Upper lobe of right lung (tissue), 1 donor: ENCODE data around the gene KANK2. TPM values are rescaled to one million over a fixed set of nuclear protein-coding genes. Genes with fewer than 3 reads are reported as not detected.

Source experiments
- ATAC-seq: fragments of 200-7000 bp; cut with Tn5 transposase; one replicate; pipeline ENCODE4 v1.9.1; 2020; ENCODE audit warnings: mild to moderate bottlenecking, moderate library complexity
- DNase-seq: peaks from one replicate; pipeline ENCODE4 v3.0.0-alpha.2; 2020
- H3K27ac ChIP-seq: fragments of 200-600 bp; one replicate; pipeline ENCODE4 v1.8.0; 2022
- H3K27me3 ChIP-seq: fragments of 200-600 bp; one replicate; pipeline ENCODE4 v1.8.0; 2022; ENCODE audit warnings: mild to moderate bottlenecking
- H3K36me3 ChIP-seq: fragments of 200-600 bp; one replicate; pipeline ENCODE4 v1.8.0; 2022
- H3K4me1 ChIP-seq: fragments of 200-600 bp; one replicate; pipeline ENCODE4 v1.8.0; 2022
- H3K4me3 ChIP-seq: fragments of 200-600 bp; one replicate; pipeline ENCODE4 v1.8.0; 2022; ENCODE audit warnings: mild to moderate bottlenecking
- H3K9me3 ChIP-seq: fragments of 200-600 bp; one replicate; pipeline ENCODE4 v1.8.0; 2022
- intact Hi-C: fragments of 100-400 bp; cut with DNase I; formaldehyde crosslinking; loops from one replicate; pipeline ENCODE4 v1.11.0; 2022
- total RNA-seq: library from RNA; stranded (reverse); fragmentation: NEBNext Ultra II Directional; extraction: Animal tissue kit (Norgen Biotek cat#: 25700); gene quantifications from one replicate; pipeline ENCODE4 v1.2.1, GENCODE V29; 2021
- TF ChIP-seq, protein P1 (sequence below): fragments of 200-600 bp; IDR thresholded peaks from one replicate; pipeline ENCODE4 v1.8.0; 2022; ENCODE audit warnings: antibody characterized with exemption
- donor health status: DM: no; HTN: yes; CAD: no; lungs with severe emphysema.

The KANK2 gene
- total RNA-seq, 1 donor from 2014 or later, result 268 TPM

GRCh38 chr19:11159598-11160439 lies 37.5 kb downstream of the KANK2 start:
- TF ChIP-seq, protein P1, sequence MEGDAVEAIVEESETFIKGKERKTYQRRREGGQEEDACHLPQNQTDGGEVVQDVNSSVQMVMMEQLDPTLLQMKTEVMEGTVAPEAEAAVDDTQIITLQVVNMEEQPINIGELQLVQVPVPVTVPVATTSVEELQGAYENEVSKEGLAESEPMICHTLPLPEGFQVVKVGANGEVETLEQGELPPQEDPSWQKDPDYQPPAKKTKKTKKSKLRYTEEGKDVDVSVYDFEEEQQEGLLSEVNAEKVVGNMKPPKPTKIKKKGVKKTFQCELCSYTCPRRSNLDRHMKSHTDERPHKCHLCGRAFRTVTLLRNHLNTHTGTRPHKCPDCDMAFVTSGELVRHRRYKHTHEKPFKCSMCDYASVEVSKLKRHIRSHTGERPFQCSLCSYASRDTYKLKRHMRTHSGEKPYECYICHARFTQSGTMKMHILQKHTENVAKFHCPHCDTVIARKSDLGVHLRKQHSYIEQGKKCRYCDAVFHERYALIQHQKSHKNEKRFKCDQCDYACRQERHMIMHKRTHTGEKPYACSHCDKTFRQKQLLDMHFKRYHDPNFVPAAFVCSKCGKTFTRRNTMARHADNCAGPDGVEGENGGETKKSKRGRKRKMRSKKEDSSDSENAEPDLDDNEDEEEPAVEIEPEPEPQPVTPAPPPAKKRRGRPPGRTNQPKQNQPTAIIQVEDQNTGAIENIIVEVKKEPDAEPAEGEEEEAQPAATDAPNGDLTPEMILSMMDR, result peak; percentile 4
- H3K27ac ChIP-seq, result peak overlapping the region; percentile 42
- ATAC-seq (no peak), DNase-seq (no peak)
- no peak overlapping the region for H3K4me3 ChIP-seq
- no peaks in the 10 kb centered on the region for H3K9me3 ChIP-seq
- intact Hi-C loops, result no loop called here
- no peaks in the 10 kb centered on the region for H3K36me3 ChIP-seq
- no peaks in the 10 kb centered on the region for H3K27me3 ChIP-seq
- peaks cover 53% of the 10 kb centered on the region for H3K4me1 ChIP-seq

DNA sequence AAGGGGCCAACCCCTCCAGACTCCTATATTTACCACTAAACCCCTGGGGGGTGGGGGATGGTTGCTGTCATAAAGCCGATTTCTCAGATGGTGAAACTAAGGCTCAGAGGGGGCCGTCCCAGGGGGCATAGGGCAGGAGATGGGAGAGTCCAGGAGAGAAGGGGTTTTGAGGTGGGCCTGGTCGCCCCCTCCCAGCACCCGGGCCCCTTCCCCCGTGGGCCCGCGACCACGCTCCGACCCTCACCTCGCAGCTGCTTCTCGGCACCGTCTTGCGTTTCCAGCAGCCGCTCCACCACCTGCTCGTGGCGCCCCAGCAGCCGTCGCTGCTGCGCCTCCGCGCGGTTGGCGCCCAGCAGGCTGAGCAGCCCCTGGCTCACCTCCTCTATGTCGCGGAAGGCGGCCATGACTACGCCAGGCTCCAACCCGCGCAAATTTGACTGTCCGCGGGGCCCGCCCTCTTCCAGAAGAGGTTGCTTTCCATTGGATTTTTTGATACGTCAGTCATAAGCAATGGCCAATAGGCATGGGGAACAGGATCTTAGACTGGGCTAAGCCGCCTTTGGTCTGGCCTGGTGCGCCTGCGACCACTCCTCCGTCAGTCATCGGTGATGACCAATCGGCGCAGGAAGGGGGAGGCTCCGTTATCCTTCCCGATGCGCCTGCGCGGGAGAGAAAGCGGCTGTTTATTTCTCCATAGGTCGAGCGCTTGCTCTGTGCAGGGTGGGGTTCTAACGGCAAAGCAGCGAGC lies 41.8 kb downstream of the KANK2 start, which contains the start of gene SPC24:
TSS of gene SPC24 (minus strand) at position 410 of the 748 bp plus-strand sequence. CDS start at position 404, 6 bp downstream.
- no peaks in the 10 kb centered on the region for H3K36me3 ChIP-seq
- peak within 1 kb of the TSS; percentile 60 for H3K4me3 ChIP-seq
- intact Hi-C loops, result no loop called here
- H3K27ac ChIP-seq, result peak within 1 kb of the TSS; percentile 69
- H3K4me1 ChIP-seq, result peaks cover 57% of the 10 kb centered on the region
- ATAC-seq (peak; percentile 97), DNase-seq (peak; percentile 96)
- TF ChIP-seq, protein P1, result no peak
- H3K27me3 ChIP-seq, result no peaks in the 10 kb centered on the region
- H3K9me3 ChIP-seq, result no peaks in the 10 kb centered on the region

GRCh38 chr19:11154683-11155047 lies 42.7 kb downstream of the KANK2 start:
- no peak for ATAC-seq
- H3K4me1 ChIP-seq, result peaks cover 48% of the 10 kb centered on the region

GRCh38 chr19:11152318-11153062 lies 44.9 kb downstream of the KANK2 start:
- TF ChIP-seq, protein P1, result no peak
- Histone ChIP-seq H3K4me3 (no peak overlapping the region), H3K4me1 (peaks cover 27% of the 10 kb centered on the region), H3K27me3 (no peaks in the 10 kb centered on the region), H3K27ac (peak overlapping the region; percentile 43), H3K9me3 (no peaks in the 10 kb centered on the region), H3K36me3 (no peaks in the 10 kb centered on the region)
- ATAC-seq (peak; percentile 39), DNase-seq (no peak)
- intact Hi-C loops, result no loop called here

More at GRCh38 chr19:11154683-11155047, 42.7 kb downstream of the KANK2 start:
- intact Hi-C loops, result no loop called here
- Histone ChIP-seq H3K36me3 (no peaks in the 10 kb centered on the region), H3K4me3 (no peak overlapping the region), H3K27me3 (no peaks in the 10 kb centered on the region), H3K9me3 (no peaks in the 10 kb centered on the region), H3K27ac (no peak overlapping the region)
- no peak for DNase-seq
- TF ChIP-seq, protein P1, result no peak

- Histone ChIP-seq H3K4me3 (no peak overlapping the region), H3K27me3 (no peaks in the 10 kb centered on the region), H3K27ac (peak overlapping the region; percentile 43), H3K9me3 (no peaks in the 10 kb centered on the region), H3K36me3 (no peaks in the 10 kb centered on the region), H3K4me1 (peaks cover 21% of the 10 kb centered on the region)
- TF ChIP-seq, protein P1, result no peak
- ATAC-seq (no peak), DNase-seq (no peak)
- intact Hi-C loops, result no loop called here
These were observed 46.2 kb downstream of the KANK2 start for GRCh38 chr19:11151181-11151580.
